Activated CD4-positive, alpha-beta T cell treated with anti-CD3 and anti-CD28 coated beads, Interleukin-10, Interleukin-2, amounts not matched to agents 100 ng/mL and 50 ng/mL, durations not matched to agents 16 hours and 8 hours (primary cell): ENCODE results near the gene AARS2.

ENCODE experiments used
- DNase-seq: peaks from one replicate; pipeline ENCODE4 v3.0.0-alpha.2; 2020

The AARS2 gene

GRCh38 chr6:44258921-44259320 is 54.2 kb downstream of the AARS2 start:
- DNase-seq: no peak

GRCh38 chr6:44258325-44258863 is 54.8 kb downstream of the AARS2 start:
- no peak for DNase-seq

- DNase-seq: no peak
These were observed 55.3 kb downstream of the AARS2 start for GRCh38 chr6:44257753-44258324.

GRCh38 chr6:44257025-44257752 is 56.0 kb downstream of the AARS2 start, which contains the start of gene SLC35B2:
Gene SLC35B2, minus strand, starts transcription at chr6:44257528. Its CDS starts 118 bp downstream, at chr6:44257410.
- peak; percentile 79 for DNase-seq

GRCh38 chr6:44256775-44257024 is 56.4 kb downstream of the AARS2 start:
- DNase-seq: peak; percentile 44

GRCh38 chr6:44255871-44256774 is 57.0 kb downstream of the AARS2 start:
- peak; percentile 51 for DNase-seq

- no peak for DNase-seq
These were observed 57.9 kb downstream of the AARS2 start for GRCh38 chr6:44255105-44255808.

- peak; percentile 47 for DNase-seq
These were observed 58.7 kb downstream of the AARS2 start for GRCh38 chr6:44254191-44255104.

GRCh38 chr6:44253307-44254101 is 59.6 kb downstream of the AARS2 start:
- peak; percentile 76 for DNase-seq

GRCh38 chr6:44251576-44252524 is 61.3 kb downstream of the AARS2 start:
- DNase-seq: no peak

- no peak for DNase-seq
These were observed 62.4 kb downstream of the AARS2 start for GRCh38 chr6:44250718-44251123.

- no peak for DNase-seq
These were observed 63.0 kb downstream of the AARS2 start for GRCh38 chr6:44250067-44250717.
